ENCODE results near the gene CAMK1D.

The CAMK1D gene

GRCh38 chr10:12872577-12872976, 523.2 kb downstream of the CAMK1D start:
- Histone ChIP-seq H3K27ac (ENCODE audit: low read length) (no peak overlapping the region), H3K9me2 (replicated peaks; ENCODE audit: insufficient read depth, low read length) (no peaks in the 10 kb centered on the region), H2AFZ (ENCODE audit: low read length) (no peak overlapping the region), H3K9me3 (replicated peaks; ENCODE audit: insufficient read depth, low read length) (no peaks in the 10 kb centered on the region), H3K79me2 (ENCODE audit: low read length) (no peaks in the 10 kb centered on the region), H4K20me1 (ENCODE audit: insufficient read depth, low read length) (no peaks in the 10 kb centered on the region), H3K36me3 (replicated peaks; ENCODE audit: insufficient read depth, low read length) (no peaks in the 10 kb centered on the region), H3K9ac (ENCODE audit: low read length) (no peak overlapping the region), H3K27me3 (replicated peaks; ENCODE audit: insufficient read depth, low read length) (no peaks in the 10 kb centered on the region), H3K4me1 (ENCODE audit: low read length) (peaks cover 6% of the 10 kb centered on the region; the same call in 1 of the 2 replicates), H3K4me2 (ENCODE audit: low read depth, low read length) (no peak overlapping the region), H3K4me3 (ENCODE audit: low read length) (no peak overlapping the region), H3F3A (ENCODE audit: insufficient read depth, low read length) (no peaks in the 10 kb centered on the region)
- no peak for TF ChIP-seq CTCF (IDR thresholded peaks at IDR 0.05; ENCODE audit: low read length)
- no peak for TF ChIP-seq EZH2 (optimal IDR thresholded peaks at IDR 0.05; ENCODE audit: low read depth, low read length)
- no peak for TF ChIP-seq EZH2phosphoT487 (IDR thresholded peaks at IDR 0.05; ENCODE audit: low read length)
- DNase-seq: no peak

GRCh38 chr10:12873172-12873571, 523.8 kb downstream of the CAMK1D start:
- no peak for DNase-seq
- H3K9me3 ChIP-seq (replicated peaks; ENCODE audit: insufficient read depth, low read length): no peaks in the 10 kb centered on the region
- no peaks in the 10 kb centered on the region for H4K20me1 ChIP-seq (ENCODE audit: insufficient read depth, low read length)
- no peak overlapping the region for H3K4me3 ChIP-seq (ENCODE audit: low read length)
- H3F3A ChIP-seq (ENCODE audit: insufficient read depth, low read length): no peaks in the 10 kb centered on the region
- no peak overlapping the region for H3K4me2 ChIP-seq (ENCODE audit: low read depth, low read length)
- peaks cover 3% of the 10 kb centered on the region; the same call in 1 of the 2 replicates for H3K4me1 ChIP-seq (ENCODE audit: low read length)
- no peaks in the 10 kb centered on the region for H3K27me3 ChIP-seq (replicated peaks; ENCODE audit: insufficient read depth, low read length)
- no peak overlapping the region for H2AFZ ChIP-seq (ENCODE audit: low read length)
- H3K27ac ChIP-seq (ENCODE audit: low read length): no peak overlapping the region
- H3K36me3 ChIP-seq (replicated peaks; ENCODE audit: insufficient read depth, low read length): no peaks in the 10 kb centered on the region
- no peak for TF ChIP-seq CTCF (IDR thresholded peaks at IDR 0.05; ENCODE audit: low read length)
- TF ChIP-seq EZH2phosphoT487 (IDR thresholded peaks at IDR 0.05; ENCODE audit: low read length): no peak
- no peak for TF ChIP-seq EZH2 (optimal IDR thresholded peaks at IDR 0.05; ENCODE audit: low read depth, low read length)
- H3K79me2 ChIP-seq (ENCODE audit: low read length): no peaks in the 10 kb centered on the region
- H3K9ac ChIP-seq (ENCODE audit: low read length): no peak overlapping the region
- H3K9me2 ChIP-seq (replicated peaks; ENCODE audit: insufficient read depth, low read length): no peaks in the 10 kb centered on the region

- Histone ChIP-seq H3K9ac (ENCODE audit: low read length) (no peak overlapping the region), H3K79me2 (ENCODE audit: low read length) (no peaks in the 10 kb centered on the region), H3F3A (ENCODE audit: insufficient read depth, low read length) (no peaks in the 10 kb centered on the region), H2AFZ (ENCODE audit: low read length) (no peak overlapping the region), H4K20me1 (ENCODE audit: insufficient read depth, low read length) (no peaks in the 10 kb centered on the region), H3K4me3 (ENCODE audit: low read length) (no peak overlapping the region), H3K4me2 (ENCODE audit: low read depth, low read length) (no peak overlapping the region), H3K9me2 (replicated peaks; ENCODE audit: insufficient read depth, low read length) (no peaks in the 10 kb centered on the region), H3K9me3 (replicated peaks; ENCODE audit: insufficient read depth, low read length) (no peaks in the 10 kb centered on the region), H3K4me1 (ENCODE audit: low read length) (no peaks in the 10 kb centered on the region), H3K27ac (ENCODE audit: low read length) (no peak overlapping the region), H3K27me3 (replicated peaks; ENCODE audit: insufficient read depth, low read length) (no peaks in the 10 kb centered on the region), H3K36me3 (replicated peaks; ENCODE audit: insufficient read depth, low read length) (no peaks in the 10 kb centered on the region)
- TF ChIP-seq EZH2 (optimal IDR thresholded peaks at IDR 0.05; ENCODE audit: low read depth, low read length) (no peak), EZH2phosphoT487 (IDR thresholded peaks at IDR 0.05; ENCODE audit: low read length) (no peak), CTCF (IDR thresholded peaks at IDR 0.05; ENCODE audit: low read length) (no peak)
- DNase-seq: no peak
Observed at GRCh38 chr10:12874501-12874900, 525.2 kb downstream of the CAMK1D start.
